Activated CD4-positive, CD25-positive, alpha-beta regulatory T cell treated with anti-CD3 and anti-CD28 coated beads, Interleukin-2, amount 50 U/mL, for 24 hours (primary cell): ENCODE results near the gene HOXA3.

Experiments used
- ATAC-seq, 2 donors: fragments of 150-1000 bp; cut with Tn5 transposase; one replicate each; pipeline ENCODE4 v1.10.0; 2021; ENCODE audit warnings: mild to moderate bottlenecking in 1 of 2, moderate library complexity in 1 of 2

HOXA3 gene

DNA sequence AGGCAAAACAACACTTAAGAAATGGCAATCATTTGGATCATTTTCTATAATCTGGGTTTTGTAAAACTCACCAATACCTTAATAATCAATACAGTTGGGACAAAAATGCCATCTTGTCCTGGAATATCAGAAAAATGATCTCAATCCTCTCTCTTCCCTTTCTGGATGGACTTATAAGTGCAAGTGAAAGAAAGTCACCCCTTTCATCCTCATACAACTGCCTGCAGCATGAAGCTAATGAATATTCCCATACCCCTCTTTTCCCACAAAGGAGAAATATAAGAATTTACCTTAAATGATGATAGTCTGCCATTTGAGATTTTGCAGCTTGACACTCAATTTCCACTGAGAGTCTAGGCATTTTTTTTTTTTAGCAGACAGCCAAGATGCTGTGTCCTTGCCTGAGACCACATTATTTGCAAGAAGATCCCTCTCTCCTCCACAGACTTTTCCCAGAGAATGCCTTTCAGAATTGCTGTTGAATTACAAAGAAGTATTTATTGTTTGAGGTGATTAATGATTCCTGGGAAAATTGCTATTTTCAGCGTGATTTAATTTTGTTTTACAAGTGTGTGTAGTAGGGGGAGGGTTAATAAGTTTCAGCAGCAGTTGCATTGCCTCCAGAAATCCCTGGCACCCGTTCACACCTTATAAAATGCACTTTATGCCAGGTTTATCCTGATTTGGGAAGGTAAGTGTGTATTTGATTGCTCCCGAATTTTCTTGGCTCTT, 25.6 kb downstream of the HOXA3 start:
- ATAC-seq = no peak

DNA sequence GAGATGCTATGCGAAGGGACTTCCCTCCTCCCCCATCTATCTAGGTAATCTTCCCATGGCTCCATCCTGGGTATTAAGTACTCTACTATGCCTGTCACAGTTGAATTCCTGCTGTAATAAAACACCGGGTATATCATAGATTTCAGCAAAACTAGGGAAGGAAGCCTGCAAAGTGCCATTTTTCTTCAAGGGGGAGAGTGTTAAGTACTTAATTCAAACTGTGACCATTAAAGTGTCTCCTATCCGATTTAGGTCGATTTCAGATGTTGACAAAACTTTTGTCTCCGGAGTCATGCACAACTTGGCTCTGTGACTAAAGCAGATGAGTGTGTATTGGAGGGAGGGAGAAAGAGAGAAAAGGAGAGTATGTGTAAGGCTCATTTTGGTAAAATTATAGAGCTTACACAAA, 26.4 kb downstream of the HOXA3 start:
- ATAC-seq = no peak

DNA sequence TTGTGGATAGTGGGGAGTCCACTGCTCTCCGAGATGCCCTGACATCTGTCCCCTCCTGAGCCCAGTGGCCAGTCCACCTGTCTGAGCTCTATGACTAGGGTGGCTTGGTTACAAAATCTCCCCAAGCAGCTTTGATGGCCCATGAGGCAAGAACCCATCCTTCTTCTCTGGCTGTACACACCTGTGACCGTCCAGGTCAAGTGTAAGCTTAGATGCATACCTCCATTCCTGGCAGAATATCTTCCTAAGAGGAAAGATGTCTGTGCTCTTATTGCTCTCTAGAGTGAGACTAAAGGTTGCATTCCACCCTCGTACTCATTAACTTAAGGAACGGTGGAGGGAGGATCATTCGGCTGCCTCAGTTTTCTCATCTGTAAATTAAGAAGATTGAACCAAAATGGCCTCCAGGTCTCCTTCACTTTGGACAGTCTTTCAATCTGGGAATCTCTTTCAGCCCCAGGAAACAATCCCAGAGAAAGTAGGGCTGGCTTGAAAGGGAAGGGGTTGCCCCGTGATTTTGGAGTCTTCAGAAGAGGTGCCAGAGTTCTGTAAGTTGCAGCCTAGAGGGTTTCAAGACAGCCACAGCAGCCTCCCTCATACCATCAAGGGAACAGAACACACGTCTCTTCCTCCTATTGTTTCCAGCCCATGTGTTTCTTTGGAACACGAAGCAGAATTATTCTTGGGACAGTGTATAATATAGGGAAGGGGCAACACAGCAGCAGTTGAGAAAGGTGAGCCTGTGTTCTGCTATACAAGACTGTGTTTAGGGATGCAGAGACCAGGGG, 27.3 kb downstream of the HOXA3 start:
- no peak for ATAC-seq

DNA sequence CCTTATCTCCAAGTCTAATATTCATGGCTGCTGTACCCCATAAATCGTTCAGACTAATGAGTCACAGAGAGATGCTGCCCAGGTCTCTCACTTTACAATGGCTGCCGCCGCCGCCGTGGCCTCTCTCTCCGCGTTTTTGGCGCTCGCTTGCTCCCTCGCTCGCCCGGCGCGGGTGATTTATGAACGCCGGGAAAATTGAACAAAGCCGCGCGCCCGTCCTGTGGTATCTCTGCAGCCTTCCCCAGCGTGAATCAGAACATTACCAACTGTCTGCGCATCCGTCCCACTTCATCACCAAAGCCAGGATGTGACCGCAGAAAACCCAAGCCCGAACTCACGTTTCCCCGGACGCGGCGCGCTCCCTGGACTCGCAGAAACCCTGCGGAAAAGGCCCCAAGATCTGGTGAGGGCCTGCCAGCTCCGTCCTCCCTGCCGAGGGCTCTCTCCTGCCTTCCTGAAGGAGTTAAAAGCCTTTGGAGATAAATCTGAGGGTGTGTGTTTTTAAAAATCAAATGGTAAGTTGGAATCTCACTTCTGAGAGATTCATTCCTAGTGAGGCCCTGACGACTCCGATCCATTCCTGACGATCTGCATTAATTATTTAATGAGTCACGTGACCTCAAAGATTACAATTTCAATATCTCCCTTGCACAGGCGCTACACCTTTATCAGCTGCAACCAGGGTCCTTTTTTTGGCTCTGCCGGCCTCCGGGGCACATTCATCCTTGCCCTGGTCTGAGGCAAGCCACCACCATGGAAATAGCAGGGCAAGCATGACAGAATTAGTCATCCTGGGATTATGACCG, 28.1 kb downstream of the HOXA3 start:
- ATAC-seq = no peak

DNA sequence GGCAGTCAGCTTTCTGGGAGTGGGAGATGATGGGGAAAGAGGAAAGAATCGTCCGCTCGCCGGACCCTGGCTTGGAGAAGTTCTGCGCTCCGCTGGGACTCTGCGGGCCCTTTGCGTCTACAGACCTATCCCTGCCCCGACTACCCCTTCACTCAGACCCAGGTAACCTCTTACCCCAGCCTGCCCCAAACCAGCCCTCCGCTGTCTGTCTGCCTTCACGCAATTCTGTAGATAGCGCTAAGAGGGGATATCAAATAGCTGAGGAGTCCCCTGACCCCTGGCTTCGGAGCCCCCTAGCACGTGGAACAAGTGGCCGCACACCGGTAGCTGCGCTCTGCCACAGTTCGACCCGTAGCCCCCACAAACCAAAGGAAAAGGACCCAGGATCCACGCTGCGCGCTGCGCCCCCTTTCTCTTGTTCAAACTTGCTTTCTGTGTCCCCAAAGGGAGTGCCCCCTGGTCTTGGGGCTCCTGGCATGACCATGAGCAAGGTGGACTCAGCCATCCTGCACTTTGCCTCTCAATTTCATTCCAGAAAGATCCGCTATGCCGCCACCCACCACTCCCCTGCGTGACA, 28.8 kb downstream of the HOXA3 start:
- no peak for ATAC-seq

DNA sequence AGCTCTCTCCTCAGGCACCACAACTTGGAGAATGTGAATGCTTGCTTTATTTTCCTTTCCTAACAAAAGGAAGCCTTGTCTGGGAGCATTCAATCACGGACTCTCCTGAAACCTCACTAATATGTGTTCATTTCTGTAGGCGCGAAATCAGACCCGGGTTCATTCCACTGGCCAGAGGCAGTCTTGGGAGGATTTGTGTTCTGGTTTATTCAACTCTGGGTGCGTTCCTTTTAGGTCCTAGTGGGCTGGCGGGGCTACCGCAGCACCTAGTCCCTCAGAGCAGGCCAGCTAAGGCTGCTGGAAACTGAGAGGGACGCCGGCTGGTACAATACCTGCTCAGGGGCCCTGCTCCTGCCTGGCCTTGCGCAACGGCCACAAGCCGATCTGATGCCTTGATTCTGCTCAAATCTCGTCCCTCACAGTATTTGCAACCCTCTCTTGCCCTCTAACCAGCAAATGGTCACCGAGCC, 29.3 kb downstream of the HOXA3 start:
- no peak for ATAC-seq

DNA sequence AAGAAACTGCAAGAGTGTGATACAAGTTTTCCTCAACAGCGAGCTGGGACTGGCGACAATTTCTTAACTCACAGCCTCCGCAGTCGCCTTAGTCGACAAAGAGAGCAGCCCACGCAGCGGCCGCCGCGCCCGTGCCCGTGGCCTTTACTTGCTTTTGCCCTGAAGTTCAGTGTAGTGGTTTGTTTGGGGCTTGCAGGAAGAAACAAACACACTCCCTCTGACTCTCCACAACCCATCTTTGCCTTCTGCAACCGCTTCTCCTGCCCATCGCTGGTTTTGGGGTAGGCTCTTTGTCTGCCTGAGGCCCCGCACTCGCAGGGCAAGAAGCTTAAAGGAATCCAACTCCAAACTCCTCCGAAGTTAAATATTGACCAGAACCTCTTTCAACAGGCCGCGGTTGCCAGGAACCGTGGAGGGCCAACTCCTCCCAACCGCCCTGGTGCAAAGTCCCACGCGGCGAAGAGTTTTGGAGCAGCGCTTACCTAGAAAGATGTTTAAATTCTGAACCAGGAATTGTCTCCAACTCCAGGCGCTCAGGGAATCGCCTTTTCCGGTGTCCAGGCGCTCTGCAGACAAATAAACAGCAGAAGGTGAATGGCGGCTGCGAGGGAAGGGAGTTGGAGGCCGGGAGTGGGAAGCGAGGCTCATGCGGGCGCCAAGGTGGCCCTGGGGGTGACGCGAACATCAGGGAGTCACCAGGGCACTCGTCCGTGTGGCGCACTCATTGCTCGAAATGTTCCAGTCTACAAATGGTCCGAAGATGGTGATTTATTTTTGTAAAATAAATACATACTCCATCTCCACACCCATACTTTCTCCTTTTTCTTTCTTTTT, 30.1 kb downstream of the HOXA3 start:
- no peak for ATAC-seq

DNA sequence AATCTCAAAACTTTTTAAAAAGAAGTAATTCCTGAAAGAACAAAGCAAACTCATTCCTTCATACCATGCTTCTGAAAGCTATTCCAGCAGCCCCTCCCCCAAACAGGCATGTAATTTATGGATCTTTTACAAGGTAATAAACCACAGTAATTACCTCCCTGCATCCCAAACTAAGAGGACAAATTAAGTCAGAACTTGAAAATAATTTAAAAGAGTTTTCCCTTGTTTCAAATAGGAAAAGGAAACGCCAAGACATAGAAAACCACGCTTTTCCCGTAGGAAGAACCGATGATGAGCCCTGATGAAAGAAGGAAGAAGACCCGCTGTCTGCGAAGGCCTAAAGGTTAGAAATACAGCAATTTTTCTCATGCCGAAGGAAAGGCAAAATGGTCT, 30.7 kb downstream of the HOXA3 start:
- no peak for ATAC-seq

DNA sequence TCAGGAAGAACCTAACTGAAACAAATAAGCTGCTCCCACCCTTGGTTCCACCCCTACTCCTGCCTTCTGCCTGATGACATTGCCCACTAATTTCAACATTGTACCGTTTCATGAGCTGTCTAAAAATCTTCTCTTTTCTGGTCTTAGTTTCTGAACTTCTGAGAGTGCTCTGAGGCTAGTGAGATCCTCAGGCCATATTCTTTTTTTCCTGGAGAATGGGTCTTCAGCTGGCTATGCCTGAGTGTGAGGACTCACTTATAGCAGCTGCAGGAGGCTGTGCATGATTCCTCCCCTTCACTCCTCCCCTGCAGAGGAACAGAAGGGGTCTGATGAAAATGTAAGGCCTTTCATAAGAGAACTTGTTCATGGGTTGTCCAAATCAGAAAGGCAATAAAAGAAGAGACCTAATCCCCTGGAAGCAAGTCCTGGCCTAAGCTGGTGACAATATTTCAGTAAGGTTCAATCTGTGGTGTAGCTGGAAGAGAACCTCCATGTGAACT, 32.9 kb downstream of the HOXA3 start:
- ATAC-seq = no peak

DNA sequence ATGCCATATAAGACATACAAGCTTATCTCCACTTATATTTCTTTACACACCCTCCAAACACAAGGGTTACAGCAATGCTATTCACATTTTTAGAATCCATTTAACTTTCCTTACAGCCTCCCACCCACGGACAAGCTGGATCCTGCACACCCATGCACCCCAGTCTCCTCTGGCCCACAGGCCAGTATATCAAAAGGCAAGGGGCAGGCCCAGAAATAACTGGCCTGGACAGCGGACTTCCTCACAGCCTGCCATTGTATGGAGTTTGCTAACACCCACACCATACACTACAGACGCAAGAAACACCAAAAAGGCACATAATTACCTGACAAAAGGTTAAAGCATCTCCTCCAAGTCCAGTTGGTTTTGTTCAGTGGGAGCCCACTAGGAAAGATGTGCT, 33.8 kb downstream of the HOXA3 start:
- no peak for ATAC-seq

DNA sequence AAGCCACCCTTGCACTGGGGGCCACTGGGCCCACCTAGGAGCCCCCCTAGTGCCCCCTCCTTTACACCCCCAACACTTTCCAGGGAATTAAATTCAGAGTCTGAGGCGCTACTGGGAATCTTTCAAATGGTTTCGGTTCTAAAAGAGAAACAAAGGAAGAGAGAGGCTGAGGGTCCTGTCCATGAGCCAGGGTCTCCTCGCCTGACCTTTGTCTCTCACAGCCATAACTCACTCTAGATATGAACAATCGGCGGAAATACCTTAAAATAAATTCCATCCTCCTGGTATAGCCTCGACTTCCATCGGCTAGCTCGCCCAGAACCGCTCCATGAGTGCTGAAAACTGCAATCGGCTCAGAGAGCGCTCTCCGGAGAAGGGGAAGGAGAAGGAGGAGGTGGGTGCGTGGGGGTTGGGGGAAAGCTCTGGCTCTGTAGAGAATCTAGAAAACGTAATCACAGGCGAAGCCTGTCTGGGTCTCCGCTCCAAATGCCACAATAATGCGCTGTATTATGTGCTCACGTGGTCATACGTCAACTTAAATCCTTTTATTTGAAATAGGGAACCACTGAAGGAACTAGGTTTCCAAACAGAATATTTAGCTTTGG, 34.4 kb downstream of the HOXA3 start:
- ATAC-seq = no peak

DNA sequence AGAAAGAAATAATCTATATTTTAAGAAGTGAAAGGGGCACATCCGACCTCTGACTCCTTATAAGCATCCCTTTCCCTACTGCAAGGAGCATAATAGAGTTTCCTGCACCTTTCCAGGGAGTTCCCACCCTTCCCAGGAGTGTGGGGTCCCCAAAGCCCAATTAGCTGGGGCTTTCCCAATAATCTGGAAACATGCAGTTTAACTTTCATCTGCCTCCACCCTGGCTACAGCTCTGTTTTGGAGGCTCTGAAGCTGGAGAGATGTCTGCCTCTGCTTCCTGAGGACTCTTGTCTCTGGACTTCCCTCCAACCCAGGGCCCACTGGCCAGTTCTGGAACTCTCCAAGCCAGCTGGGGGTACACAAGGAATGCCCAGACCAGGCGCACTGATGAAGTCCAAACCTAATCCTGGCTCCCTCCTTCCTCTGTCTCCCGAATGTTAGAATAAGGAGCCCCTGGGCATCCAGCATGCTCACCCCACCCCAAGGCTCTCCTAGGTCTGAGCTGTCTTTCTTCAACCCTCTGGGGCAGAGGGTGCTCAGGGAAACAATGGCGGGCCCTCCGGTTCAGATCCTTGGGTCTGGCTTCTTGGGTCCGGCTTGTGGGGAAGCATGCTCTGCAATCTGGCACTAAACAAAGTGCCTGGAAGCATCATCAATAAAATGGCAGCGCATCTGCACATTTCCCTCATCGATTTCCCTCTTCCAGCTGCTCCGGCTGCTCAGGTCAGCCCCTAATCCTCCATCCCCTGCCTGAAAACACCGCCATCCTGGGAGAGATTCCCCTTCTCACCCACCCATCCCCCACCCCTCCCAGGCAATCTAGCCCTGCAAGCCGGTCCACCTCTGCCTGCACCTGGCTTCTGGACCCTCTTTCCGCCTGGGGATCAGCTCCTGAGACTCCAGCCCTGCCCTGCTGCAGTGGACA, 35.2 kb downstream of the HOXA3 start:
- no peak for ATAC-seq

DNA sequence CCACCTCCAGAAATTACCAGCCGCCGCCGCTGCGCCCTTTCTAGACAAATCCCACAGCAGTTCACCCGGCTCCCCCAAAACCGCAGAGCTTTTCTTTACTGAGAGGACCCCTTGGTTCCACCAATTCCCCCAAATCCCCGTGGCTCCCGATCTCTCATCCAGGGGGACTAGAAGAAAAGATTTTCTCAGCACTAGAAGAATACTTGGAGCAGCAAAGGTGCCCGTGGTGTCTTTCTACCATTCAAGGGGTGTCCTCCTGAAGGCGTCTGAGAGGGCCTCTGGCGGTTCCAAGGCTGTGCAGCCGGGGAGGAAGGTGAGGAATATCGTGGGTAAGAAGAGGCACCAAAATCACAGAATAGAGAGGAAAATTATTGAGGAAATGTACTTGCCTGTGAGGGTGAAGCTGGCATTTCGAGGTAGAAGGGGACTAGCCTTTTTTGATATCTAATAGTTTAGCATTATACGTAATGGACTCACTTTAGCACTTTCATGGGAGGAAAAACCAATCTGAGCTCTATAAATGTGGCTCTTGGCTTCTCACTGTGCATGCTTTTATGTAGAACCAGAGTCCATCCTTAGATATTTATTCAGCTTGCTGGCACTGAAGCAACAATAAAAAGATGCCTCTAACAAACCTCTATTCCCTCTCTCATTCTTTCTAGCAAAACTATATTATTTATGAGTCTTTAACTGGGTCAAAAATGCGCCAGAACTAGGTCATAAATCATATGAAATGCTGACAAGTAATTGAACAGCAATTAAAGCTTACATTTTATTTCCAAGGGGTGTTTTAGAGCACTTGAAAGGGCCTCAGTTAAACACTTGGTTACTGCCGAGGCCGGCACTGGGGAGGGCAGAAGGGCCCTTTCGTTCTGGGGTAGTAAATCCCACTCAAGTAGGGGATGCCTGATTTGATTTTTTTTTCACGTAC, 36.1 kb downstream of the HOXA3 start:
- ATAC-seq = no peak

DNA sequence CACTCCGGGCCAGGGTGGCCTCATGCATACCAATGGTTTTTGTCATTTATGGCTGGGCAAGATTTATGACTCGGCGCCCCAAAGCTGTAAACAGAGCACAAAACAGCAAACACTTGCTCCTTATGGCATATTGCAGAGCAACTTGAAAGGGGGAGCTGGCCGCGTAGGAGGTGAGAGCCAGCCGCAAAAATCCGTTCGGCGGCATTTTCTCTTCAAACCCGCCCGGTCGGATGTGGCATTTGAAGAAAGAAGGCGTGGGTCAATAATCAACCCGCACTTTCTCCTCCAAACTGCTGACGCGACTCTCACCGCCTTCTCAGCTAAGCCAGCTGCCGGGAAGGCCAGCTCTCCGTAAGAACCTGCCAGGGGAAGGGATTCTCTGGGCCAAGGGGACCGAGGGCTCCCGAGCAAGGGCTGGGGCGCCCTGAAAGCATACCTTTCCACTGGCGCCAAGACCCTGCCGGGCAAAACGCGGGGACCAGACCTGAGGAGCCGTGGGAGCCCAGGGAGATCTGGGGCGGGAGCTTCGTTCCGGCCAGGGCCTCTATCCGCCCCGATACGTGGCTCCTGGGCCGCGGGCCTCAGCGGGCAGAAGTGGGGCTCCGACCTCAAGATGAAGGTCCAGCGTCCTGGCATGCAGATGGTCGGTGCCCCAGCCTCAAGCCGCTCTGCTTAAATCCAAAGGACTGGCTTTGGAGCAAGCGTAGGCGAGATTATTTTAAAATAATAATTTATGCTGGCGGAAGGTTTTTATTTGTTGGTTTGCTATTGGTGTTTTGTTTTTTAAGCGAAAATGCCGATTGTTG, 37.0 kb downstream of the HOXA3 start:
- ATAC-seq = no peak

DNA sequence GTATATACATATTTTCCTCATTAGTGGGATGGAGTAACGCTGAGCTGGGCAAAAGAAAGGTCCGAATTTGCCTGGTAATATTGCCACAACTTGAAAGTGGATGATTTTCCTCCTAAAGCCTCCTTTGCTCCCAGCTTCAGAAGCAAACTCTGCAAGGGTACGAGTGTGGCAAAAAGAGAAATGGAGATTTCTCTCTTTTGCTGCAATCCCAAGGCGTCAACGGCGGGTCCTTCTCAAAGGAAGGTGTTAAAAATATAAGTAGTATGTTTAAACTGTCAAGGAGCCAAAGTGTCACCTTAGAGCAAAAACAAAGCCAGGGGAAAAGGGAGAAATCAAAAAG, 37.5 kb downstream of the HOXA3 start:
- ATAC-seq = no peak

DNA sequence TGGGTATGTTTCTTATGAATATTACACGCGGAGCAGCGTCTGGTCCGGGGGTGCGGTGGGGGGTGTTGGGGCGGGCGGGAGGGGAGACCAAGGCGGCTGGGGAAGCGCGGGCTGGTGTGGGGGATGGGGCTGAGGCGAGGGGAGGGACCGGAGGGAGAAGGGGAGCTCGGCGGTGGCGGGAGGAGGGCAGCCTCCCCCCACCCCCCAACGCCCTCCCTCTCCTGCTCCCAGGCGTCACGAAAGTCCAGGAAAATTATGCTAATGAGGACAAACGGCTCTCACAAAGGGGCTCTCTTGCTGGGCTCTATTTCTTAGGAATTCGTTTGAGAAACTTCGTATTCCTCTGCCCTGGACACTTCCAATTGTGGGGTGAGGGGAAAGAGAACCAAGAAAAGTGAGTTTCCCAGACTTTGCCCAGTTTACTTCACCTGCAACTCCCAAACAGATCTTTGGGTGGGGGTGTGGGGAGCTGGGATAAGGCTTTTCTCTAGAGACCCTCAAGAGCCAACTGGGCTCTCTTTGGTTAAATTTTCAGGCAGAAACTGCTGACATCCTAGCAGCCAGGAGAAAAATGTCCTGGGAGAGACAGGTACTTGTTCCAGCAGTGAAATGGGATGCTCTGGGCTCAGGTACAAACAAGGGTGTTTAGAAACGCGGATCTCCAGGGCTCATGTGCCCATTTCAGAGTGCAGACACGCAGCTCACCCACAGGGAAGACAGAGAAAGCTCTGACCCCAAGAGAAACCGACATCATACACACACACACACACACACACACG, 38.2 kb downstream of the HOXA3 start:
- ATAC-seq = no peak
